Neural progenitor cell (in vitro differentiated cells): ENCODE measurements around the gene FAM229A.

Experiments
- CTCF ChIP-seq: fragments of 200-600 bp; sonication (generic); IDR thresholded peaks from 2 replicates; pipeline ENCODE4 v1.5.1; 2017; ENCODE audit warnings: antibody characterized with exemption, mild to moderate bottlenecking
- EZH2 ChIP-seq: fragments of 200-600 bp; sonication (generic); IDR thresholded peaks from 2 replicates; pipeline ENCODE4 v1.6.1; 2017; ENCODE audit warnings: antibody characterized with exemption, mild to moderate bottlenecking, moderate library complexity

- TF ChIP-seq EZH2 (no peak), CTCF (no peak)
These were observed 27.9 kb downstream of the FAM229A start for GRCh38 chr1:32334274-32334861.
